Spleen (tissue), 7 donors: ENCODE measurements around the gene SPTLC1.
"Not testable (repeated sequence)": the region's sequence is repeated elsewhere in the genome, so short reads cannot be mapped to it uniquely, and the experiment has no call there.

Source experiments
- POLR2AphosphoS5 ChIP-seq, 3 donors: sonication (generic); formaldehyde crosslinking; IDR thresholded peaks; one replicate each; pipeline ENCODE4 v1.5.1; 2017; ENCODE audit warnings: antibody characterized with exemption in 3 of 3
- TF ChIP-seq, protein P1 (sequence below), 11 experiments: fragments of 200-600 bp in 7 of 11; fragments of 450-650 bp in 4 of 11; sonication (generic) in 4 of 11; IDR thresholded peaks in 8 of 11; conservative IDR thresholded peaks in 3 of 11; 1 replicate in 7 of 11; 2 replicates in 4 of 11; pipeline versions ENCODE4 v1.4.0 to v1.8.0; 2016 to 2021; ENCODE audit warnings: antibody characterized with exemption in 11 of 11, inconsistent platforms in 4 of 11, mild to moderate bottlenecking in 1 of 11
- donor health status: DM: no; HTN: no; CAD: no; lungs with moderate emphysema.
- donor health status: DM: no; HTN: no; CAD: no.
- donor health status: DM: no; HTN: no; CAD: no.

DNA sequence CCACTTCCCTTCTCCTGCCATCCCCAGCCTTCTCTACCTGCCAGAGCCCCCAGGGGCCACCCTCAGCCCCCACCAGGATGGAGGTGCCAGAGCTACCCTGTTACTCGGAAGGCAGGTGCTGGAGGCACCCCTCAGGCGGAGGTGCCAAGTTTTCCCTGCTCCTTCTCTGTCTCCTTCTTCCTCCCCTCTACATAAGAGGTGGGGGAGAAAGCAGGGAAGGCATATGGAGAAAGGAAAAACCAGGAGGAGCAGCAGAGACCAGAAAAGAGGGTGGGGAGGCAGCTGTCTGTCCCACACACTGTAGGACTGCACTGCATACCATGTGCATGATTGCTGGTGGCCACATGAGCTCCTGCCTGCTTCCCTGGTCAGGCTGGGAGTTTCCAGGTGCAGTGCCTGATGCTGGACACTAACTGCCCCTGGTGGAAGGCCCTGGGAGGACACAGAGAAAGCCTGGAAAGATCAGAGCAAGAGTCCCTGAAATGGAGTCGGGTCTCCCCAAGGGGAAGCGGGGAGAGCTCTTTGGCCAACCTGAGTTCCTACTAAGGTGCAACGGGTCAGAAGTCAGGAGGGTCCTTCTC is 23.8 kb upstream of the SPTLC1 start:
- not testable (repeated sequence) for TF ChIP-seq POLR2AphosphoS5 (IDR thresholded peaks at IDR 0.05)
- TF ChIP-seq, protein P1, sequence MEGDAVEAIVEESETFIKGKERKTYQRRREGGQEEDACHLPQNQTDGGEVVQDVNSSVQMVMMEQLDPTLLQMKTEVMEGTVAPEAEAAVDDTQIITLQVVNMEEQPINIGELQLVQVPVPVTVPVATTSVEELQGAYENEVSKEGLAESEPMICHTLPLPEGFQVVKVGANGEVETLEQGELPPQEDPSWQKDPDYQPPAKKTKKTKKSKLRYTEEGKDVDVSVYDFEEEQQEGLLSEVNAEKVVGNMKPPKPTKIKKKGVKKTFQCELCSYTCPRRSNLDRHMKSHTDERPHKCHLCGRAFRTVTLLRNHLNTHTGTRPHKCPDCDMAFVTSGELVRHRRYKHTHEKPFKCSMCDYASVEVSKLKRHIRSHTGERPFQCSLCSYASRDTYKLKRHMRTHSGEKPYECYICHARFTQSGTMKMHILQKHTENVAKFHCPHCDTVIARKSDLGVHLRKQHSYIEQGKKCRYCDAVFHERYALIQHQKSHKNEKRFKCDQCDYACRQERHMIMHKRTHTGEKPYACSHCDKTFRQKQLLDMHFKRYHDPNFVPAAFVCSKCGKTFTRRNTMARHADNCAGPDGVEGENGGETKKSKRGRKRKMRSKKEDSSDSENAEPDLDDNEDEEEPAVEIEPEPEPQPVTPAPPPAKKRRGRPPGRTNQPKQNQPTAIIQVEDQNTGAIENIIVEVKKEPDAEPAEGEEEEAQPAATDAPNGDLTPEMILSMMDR (IDR thresholded peaks at IDR 0.05 in 8 of 11, conservative IDR thresholded peaks at IDR 0.05 in 3 of 11): not testable (repeated sequence)
